NCI-H1105 treated with DMSO at 0.1 percent for 48 hours (cell line): ENCODE data around the gene CACNA1C.

Source experiments
- DNase-seq: peaks from one replicate; lab custom pipeline; 2025; lab: John Stamatoyannopoulos, UW

Gene CACNA1C

GRCh38 chr12:2343681-2344080 is 290.9 kb downstream of the CACNA1C start:
- no peak for DNase-seq

DNA sequence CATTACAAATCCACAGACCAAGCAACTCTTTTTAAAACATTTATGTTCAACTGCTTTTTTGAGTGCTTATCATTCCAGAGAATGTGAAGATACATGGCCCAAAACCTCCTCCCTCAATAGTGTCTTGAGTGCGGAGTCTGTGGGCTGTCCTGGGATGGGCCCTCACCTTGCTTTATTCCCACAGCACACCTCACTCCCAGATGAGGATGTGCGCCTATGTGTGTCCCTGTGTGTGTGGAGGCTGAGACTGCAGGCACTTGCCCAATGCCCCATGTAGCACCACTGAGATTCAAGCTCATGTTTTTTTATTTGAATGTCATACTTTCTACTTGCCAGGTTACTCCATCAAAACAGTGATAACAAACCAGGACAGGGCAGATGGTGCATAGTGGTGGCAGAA is 291.7 kb downstream of the CACNA1C start:
- DNase-seq: no peak

DNA sequence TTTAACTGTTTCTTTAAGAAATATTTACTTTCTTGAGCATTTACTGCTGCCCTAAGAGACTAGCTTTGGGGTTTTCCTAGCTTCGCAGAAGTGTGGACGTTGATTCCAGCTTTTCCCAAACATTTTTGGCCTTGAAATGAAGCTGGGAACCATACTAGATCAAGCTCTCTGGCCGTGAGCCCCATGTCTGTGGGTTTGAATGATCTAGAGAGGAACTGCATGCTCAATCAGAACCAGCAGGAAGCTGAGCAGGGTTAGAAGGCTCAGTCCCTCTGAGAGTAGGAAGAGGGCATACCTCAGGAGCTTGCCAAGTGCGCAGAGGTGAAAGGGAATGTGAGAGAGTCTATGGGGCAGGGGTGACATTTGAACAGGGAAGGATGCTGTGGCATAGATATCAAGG is 292.1 kb downstream of the CACNA1C start:
- DNase-seq: no peak

- DNase-seq: no peak
Measured at GRCh38 chr12:2345902-2346301, 293.1 kb downstream of the CACNA1C start.

GRCh38 chr12:2346416-2346815 is 293.6 kb downstream of the CACNA1C start:
- no peak for DNase-seq

- no peak for DNase-seq
Measured at GRCh38 chr12:2347137-2347843, 294.5 kb downstream of the CACNA1C start.

- no peak for DNase-seq
Measured at GRCh38 chr12:2347844-2348481, 295.2 kb downstream of the CACNA1C start.

- DNase-seq: no peak
Measured at GRCh38 chr12:2348482-2348852, 295.7 kb downstream of the CACNA1C start.

- no peak for DNase-seq
Measured at GRCh38 chr12:2351161-2351560, 298.4 kb downstream of the CACNA1C start.

DNA sequence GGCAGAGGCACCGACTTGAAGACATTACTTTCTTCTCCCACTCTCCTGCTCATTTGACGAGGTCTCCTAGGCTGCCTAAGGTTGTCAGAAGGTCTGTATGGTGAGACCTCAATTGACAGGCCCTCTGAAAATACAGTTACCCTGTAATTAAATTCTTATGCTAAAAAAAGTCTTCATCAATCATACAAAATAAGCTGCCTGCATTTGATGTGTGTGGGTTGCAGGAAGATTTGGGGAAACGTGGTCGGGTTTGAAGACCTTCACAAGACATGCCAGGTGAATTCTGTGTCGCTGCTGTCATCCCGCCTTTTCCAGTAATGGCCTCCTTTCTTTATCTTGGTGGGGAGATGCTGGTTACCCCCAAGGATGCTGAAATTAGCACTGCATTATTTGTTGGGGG is 299.4 kb downstream of the CACNA1C start:
- DNase-seq: no peak

DNA sequence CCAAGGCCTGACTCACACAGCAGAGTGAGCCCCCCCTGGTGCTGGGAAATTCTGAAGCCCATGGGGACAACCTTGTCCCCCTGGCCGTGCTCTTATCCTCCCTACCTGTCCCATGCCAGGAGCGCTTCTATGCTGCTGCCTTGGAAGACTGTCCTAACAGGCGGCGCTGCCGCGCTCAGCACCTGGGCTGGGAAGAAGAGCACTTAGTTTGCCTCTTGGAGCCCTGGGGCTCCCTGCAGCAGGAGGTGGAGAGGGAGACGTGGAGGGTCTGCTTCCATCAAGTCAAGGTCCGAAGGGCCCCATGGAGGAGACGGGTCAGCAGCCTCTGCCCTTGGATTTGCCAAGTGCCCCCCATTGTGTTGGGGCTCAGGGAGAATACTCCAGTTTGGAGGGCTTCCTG is 300.5 kb downstream of the CACNA1C start:
- no peak for DNase-seq

GRCh38 chr12:2353691-2354090 is 300.9 kb downstream of the CACNA1C start:
- no peak for DNase-seq

GRCh38 chr12:2354151-2354991 is 301.6 kb downstream of the CACNA1C start:
- peak; percentile 30 for DNase-seq

DNA sequence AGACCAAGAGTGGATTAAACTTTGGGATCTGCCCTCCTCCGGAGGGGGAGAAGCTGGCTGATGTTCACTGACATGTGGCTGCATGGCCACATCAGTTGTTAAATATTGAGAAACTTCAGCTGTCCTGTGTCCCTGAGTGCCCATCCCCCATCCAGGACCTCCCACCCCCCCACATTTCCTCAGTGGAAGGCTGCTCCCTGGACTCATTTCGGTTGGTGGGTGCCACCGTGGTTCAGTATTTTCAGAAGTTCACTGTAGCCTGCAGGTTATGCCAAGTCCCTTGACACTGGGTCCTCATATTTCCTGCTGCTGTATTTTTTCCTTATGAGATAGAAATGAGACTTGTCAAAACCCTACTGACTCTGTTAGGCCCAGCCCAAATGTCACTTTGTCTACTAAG is 302.4 kb downstream of the CACNA1C start:
- DNase-seq: no peak

GRCh38 chr12:2355604-2356003 is 302.8 kb downstream of the CACNA1C start:
- DNase-seq: no peak

GRCh38 chr12:2356601-2357125 is 303.9 kb downstream of the CACNA1C start:
- DNase-seq: no peak

- no peak for DNase-seq
Measured at GRCh38 chr12:2358986-2359658, 306.3 kb downstream of the CACNA1C start.

GRCh38 chr12:2359725-2360629 is 307.2 kb downstream of the CACNA1C start:
- no peak for DNase-seq

GRCh38 chr12:2360630-2361170 is 307.9 kb downstream of the CACNA1C start:
- no peak for DNase-seq

GRCh38 chr12:2363836-2364609 is 311.2 kb downstream of the CACNA1C start:
- no peak for DNase-seq
